ENCODE data around the gene MPPED1. TPM values are rescaled to one million over a fixed set of nuclear protein-coding genes. Genes with fewer than 3 reads are reported as not detected.

The MPPED1 gene
- total and polyA plus RNA-seq, 2 donors (not counting 1 experiment from before 2014, with no cell fraction given) = 0.13 TPM; not detected in 1

DNA sequence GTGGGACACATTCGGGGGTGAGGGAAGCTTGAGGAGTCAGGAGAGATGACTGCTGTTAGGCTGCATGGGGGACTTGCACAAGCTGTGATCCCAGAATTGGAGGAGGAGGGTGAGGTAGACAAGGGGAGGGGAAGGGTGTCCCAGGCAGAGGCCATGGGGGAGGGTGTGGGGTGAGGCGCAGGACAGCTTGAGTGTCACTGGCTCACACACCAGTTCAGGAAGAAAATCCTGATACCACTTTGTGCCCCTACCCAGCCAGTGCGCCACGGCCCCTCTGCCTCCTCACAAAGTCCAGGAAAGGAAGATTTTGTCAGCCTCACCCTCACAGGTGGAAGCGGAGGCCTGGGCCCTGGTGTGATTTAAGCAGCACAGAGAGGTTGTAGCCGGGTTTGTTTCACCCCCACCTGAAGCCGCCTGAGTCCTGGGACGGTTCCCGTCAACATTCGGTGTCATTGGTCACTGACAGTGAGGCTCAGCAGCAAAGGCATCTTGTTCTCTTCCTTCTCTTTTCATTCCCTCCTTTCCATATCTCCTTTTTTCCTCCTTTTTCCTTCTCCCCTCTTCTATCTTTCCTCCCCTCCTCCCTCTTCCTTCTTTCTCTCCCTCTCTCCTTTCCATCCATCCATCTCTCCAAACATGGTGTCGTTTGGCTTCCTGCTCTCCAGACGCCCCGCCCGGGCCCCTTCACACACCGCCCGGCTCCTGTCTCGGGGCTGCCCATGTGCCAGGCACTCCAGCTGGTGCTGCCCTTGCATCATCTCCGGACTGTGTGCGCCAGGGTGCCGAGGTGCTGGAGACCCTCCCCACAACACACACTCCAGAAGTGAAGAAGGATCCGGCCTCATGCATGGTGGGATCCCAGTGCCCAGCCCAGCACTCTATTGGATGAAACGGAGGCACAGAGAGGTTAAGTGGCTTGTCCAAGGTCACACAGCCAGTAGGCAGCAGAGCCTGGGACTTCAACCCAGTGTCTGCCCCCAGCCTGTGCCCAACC lies 89.3 kb downstream of the MPPED1 start:
- Histone ChIP-seq H3K36me3 (replicated peaks in 1 of 2; ENCODE audit: control extremely low read depth in 1 of 2, control insufficient read depth in 1 of 2, extremely low read depth in 1 of 2, insufficient read depth in 2 of 2, low read length in 1 of 2) (no peaks in the 10 kb centered on the region), H3K9me3 (ENCODE audit: control extremely low read depth in 1 of 3, control insufficient read depth in 2 of 3, insufficient read depth in 1 of 3, low read length in 2 of 3) (peaks cover 0 to 12% (median 0%) of the 10 kb centered on the region in 3 donors), H4K20me1 (ENCODE audit: control insufficient read depth, insufficient read depth, low read length, poor library complexity, severe bottlenecking) (no peaks in the 10 kb centered on the region), H3K4me3 (ENCODE audit: control extremely low read depth in 1 of 5, extremely low read depth in 1 of 5, insufficient read depth in 1 of 5, low read depth in 2 of 5, low read length in 4 of 5) (no peak overlapping the region), H3K4me2 (replicated peaks; ENCODE audit: low read depth, low read length, poor library complexity, severe bottlenecking) (no peak overlapping the region), H3K9ac (ENCODE audit: low read length) (no peak overlapping the region), H3K27ac (ENCODE audit: low read length in 2 of 2) (no peak overlapping the region), H3K4me1 (ENCODE audit: control insufficient read depth in 2 of 2, insufficient read depth in 2 of 2, low read length in 2 of 2) (no peaks in the 10 kb centered on the region), H3K27me3 (replicated peaks in 1 of 4; ENCODE audit: control extremely low read depth in 1 of 4, control insufficient read depth in 3 of 4, insufficient read depth in 4 of 4, low read length in 3 of 4) (no peaks in the 10 kb centered on the region), H3K79me2 (ENCODE audit: control insufficient read depth, insufficient read depth, low read length) (no peaks in the 10 kb centered on the region), H2AFZ (ENCODE audit: insufficient read depth, low read depth, low read length, poor library complexity, severe bottlenecking) (no peak overlapping the region)
- ChIA-PET CTCF (no interaction called here), POLR2A (no interaction called here)
- intact Hi-C loops (cut with micrococcal nuclease) = no loop called here
- Mint-ChIP-seq H3K27me3 (no peaks in the 10 kb centered on the region), H3K4me3 (no peak overlapping the region), H3K27ac (no peak overlapping the region), H3K4me1 (no peaks in the 10 kb centered on the region), H3K9me3 (ENCODE audit: insufficient read depth) (no peaks in the 10 kb centered on the region)
- WGBS (ENCODE audit: insufficient coverage) = 84% methylated on average over 16 of the region's 22 CpGs
- DNase-seq (no peak), ATAC-seq (ENCODE audit: low read depth) (no peak)
- no peak for TF ChIP-seq EZH2 (IDR thresholded peaks at IDR 0.05; ENCODE audit: borderline replicate concordance, insufficient read depth, low read depth, low read length, poor library complexity, severe bottlenecking)
- TF ChIP-seq, protein P1, sequence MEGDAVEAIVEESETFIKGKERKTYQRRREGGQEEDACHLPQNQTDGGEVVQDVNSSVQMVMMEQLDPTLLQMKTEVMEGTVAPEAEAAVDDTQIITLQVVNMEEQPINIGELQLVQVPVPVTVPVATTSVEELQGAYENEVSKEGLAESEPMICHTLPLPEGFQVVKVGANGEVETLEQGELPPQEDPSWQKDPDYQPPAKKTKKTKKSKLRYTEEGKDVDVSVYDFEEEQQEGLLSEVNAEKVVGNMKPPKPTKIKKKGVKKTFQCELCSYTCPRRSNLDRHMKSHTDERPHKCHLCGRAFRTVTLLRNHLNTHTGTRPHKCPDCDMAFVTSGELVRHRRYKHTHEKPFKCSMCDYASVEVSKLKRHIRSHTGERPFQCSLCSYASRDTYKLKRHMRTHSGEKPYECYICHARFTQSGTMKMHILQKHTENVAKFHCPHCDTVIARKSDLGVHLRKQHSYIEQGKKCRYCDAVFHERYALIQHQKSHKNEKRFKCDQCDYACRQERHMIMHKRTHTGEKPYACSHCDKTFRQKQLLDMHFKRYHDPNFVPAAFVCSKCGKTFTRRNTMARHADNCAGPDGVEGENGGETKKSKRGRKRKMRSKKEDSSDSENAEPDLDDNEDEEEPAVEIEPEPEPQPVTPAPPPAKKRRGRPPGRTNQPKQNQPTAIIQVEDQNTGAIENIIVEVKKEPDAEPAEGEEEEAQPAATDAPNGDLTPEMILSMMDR (IDR thresholded peaks at IDR 0.05) = no peak

DNA sequence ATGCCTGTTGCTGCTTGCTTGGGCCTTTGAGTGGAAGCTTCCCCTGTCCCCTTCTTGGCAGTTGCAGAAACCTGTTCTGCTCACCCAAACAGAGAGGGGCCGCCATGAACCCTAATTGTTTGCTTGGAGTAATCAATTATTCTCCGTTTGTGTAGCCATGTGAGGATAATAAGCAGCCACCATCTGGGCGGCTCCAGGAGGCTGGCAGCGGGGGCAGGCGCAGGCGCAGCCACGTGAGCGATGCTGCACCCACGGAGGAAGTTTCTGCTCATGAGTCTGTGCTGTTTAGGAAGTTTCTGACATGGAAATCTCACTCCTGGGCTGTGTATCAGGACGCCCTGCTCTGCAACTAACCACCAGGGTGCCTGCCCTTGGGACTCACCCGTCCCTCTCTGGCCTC lies 90.1 kb downstream of the MPPED1 start:
- no peaks in the 10 kb centered on the region for H3K79me2 ChIP-seq (ENCODE audit: control insufficient read depth, insufficient read depth, low read length)
- CTCF ChIA-PET = no interaction called here
- H3K4me2 ChIP-seq (replicated peaks; ENCODE audit: low read depth, low read length, poor library complexity, severe bottlenecking) = no peak overlapping the region
- no peak overlapping the region for H3K27ac ChIP-seq (ENCODE audit: low read length in 2 of 2)
- H3K27ac Mint-ChIP-seq = no peak overlapping the region
- POLR2A ChIA-PET = no interaction called here
- no peak overlapping the region for H2AFZ ChIP-seq (ENCODE audit: insufficient read depth, low read depth, low read length, poor library complexity, severe bottlenecking)
- no peaks in the 10 kb centered on the region for H3K27me3 Mint-ChIP-seq
- H3K4me1 ChIP-seq (ENCODE audit: control insufficient read depth in 2 of 2, insufficient read depth in 2 of 2, low read length in 2 of 2) = no peaks in the 10 kb centered on the region
- ATAC-seq (ENCODE audit: low read depth) (no peak), DNase-seq (no peak)
- H3K27me3 ChIP-seq (replicated peaks in 1 of 4; ENCODE audit: control extremely low read depth in 1 of 4, control insufficient read depth in 3 of 4, insufficient read depth in 4 of 4, low read length in 3 of 4) = no peaks in the 10 kb centered on the region
- 77% methylated on average over 11 of the region's 11 CpGs for WGBS (ENCODE audit: insufficient coverage)
- H3K4me1 Mint-ChIP-seq = no peaks in the 10 kb centered on the region
- no peaks in the 10 kb centered on the region for H4K20me1 ChIP-seq (ENCODE audit: control insufficient read depth, insufficient read depth, low read length, poor library complexity, severe bottlenecking)
- no peak for TF ChIP-seq EZH2 (IDR thresholded peaks at IDR 0.05; ENCODE audit: borderline replicate concordance, insufficient read depth, low read depth, low read length, poor library complexity, severe bottlenecking)
- TF ChIP-seq, protein P1 (IDR thresholded peaks at IDR 0.05) = no peak
- H3K9ac ChIP-seq (ENCODE audit: low read length) = no peak overlapping the region
- no peak overlapping the region for H3K4me3 ChIP-seq (ENCODE audit: control extremely low read depth in 1 of 5, extremely low read depth in 1 of 5, insufficient read depth in 1 of 5, low read depth in 2 of 5, low read length in 4 of 5)
- no peaks in the 10 kb centered on the region for H3K9me3 Mint-ChIP-seq (ENCODE audit: insufficient read depth)
- no peak overlapping the region for H3K4me3 Mint-ChIP-seq
- intact Hi-C loops (cut with micrococcal nuclease) = no loop called here
- H3K36me3 ChIP-seq (replicated peaks in 1 of 2; ENCODE audit: control extremely low read depth in 1 of 2, control insufficient read depth in 1 of 2, extremely low read depth in 1 of 2, insufficient read depth in 2 of 2, low read length in 1 of 2) = no peaks in the 10 kb centered on the region
- H3K9me3 ChIP-seq (ENCODE audit: control extremely low read depth in 1 of 3, control insufficient read depth in 2 of 3, insufficient read depth in 1 of 3, low read length in 2 of 3) = peaks cover 0 to 16% (median 0%) of the 10 kb centered on the region in 3 donors

Measured in B cell (primary cell).